GM21367 (cell line): ENCODE data around the gene CSF2.
"Not testable (repeated sequence)": the region's sequence is repeated elsewhere in the genome, so short reads cannot be mapped to it uniquely, and the experiment has no call there.

Source experiments
- ATAC-seq: cut with Tn5 transposase; IDR thresholded peaks from one replicate; pipeline ENCODE4 v1.9.1; 2021; ENCODE audit not compliant: unreplicated experiment

Gene CSF2

GRCh38 chr5:132105688-132106087 is 32.1 kb downstream of the CSF2 start:
- no peak for ATAC-seq

GRCh38 chr5:132108495-132108894 is 34.9 kb downstream of the CSF2 start:
- not testable (repeated sequence) for ATAC-seq

DNA sequence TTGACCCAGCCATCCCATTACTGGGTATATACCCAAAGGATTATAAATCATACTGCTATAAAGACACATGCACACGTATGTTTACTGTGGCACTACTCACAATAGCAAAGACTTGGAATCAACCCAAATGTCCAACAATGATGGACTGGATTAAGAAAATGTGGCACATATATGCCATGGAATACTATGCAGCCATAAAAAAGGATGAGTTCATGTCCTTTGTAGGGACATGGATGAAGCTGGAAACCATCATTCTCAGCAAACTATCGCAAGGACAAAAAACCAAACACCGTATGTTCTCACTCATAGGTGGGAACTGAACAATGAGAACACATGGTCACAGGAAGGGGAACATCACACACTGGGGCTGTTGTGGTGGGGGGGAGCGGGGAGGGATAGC is 35.4 kb downstream of the CSF2 start:
- not testable (repeated sequence) for ATAC-seq

DNA sequence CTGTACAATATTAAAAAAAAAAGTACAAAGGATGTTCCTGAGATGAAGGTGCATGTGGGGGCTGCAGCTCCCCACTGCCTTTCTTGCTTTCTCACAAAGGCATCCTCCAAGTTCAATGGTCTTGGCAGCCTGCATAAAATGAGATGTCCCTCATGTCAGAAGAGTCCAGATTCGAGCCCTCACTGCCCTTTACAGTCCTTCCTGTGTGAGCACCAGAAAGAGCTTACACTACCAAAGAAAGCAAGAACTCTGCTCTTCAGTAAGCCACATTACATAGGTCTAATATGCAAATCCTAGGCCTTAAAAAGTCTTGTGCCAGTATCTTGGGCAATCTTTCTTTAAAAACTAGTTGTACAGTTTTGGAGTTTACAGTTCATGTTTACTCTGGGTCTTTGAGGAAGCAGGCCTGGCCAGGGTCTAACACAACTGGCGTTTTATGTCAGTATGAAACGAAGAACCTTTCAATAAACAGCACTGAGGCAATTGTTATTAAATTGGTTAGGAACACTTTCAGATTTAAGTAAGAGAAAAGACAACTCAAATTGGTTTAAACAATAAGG is 36.0 kb downstream of the CSF2 start:
- no peak for ATAC-seq

- no peak for ATAC-seq
These were observed 36.6 kb downstream of the CSF2 start for GRCh38 chr5:132110195-132110594.

- no peak for ATAC-seq
These were observed 37.3 kb downstream of the CSF2 start for GRCh38 chr5:132110930-132111329.

DNA sequence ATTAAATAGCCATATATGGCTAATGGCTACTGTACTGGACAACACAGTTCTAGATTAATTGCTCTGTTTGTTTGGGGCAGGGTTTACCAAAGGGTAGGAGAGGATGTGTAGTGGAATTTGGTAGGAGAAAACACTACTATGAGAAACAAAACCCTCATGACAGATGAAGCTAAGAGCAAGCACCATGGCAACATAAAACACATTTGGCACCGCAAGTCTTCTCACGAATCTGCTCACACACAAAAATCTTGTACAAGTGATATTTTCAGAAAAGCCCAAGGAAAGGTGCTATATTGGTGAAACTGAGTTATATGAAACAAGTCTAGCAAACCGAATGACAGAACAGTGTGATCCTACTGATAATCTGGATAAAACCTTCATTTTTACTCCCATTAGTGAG is 38.5 kb downstream of the CSF2 start:
- no peak for ATAC-seq

GRCh38 chr5:132114150-132115121 is 40.8 kb downstream of the CSF2 start:
- ATAC-seq: no peak

GRCh38 chr5:132115375-132115774 is 41.8 kb downstream of the CSF2 start:
- ATAC-seq: no peak

DNA sequence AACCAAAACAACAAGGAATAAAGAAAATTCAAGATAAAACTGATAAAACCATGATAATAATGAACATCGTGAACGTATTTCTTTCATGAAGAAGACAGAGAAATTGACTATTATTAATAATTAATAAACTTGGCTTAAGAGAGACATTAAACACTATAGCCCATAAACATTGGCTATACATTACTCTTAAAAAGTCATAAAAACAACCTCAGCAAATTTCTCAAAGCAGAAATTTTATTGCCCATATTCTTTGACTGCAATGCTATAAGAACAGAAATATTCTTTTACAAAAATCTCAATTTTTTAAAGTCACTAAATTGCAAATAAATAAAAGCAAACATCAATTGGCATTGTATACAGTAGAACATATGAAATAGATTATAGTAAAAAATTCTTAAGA is 42.5 kb downstream of the CSF2 start:
- no peak for ATAC-seq

DNA sequence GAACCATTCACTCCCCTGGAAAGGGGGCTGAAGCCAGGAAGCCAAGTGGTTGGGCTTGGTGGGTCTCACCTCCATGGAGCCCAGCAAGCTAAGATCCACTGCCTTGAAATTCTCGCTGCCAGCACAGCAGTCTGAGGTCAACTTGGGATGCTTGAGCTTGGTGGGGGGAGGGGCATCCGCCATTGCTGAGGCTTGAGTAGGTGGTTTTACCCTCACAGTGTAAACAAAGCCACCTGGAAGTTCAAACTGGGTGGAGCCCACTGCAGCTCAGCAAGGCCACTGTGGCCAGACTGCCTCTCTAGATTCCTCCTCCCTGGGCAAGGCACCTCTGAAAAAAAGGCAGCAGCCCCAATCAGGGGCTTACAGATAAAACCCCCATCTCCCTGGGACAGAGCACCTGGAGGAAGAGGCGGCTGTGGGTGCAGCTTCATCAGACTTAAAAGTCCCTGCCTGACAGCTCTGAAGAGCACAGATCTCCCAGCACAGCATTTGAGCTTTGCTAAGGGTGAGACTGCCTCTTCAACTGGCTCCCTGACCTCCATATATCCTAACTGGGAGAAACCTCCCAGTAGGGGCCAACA is 43.4 kb downstream of the CSF2 start:
- ATAC-seq: not testable (repeated sequence)

- ATAC-seq: not testable (repeated sequence)
These were observed 47.1 kb downstream of the CSF2 start for GRCh38 chr5:132120717-132121116.

DNA sequence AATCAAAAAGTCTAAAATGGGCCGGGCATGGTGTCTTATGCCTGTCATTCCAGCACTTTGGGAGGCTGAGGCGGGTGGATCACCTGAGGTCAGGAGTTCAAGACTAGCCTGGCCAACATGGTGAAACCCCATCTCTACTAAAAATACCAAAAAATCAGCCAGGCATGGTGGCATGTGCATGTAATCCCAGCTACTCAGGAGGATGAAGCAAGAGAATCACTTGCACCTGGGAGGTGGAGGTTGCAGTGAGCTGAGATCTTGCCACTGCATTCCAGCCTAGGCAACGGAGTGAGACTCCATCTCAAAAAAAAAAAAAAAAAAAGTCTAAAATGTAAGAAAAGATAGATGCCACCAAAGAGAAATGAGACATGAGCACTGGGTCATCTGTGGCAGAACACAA is 49.4 kb downstream of the CSF2 start:
- not testable (repeated sequence) for ATAC-seq

DNA sequence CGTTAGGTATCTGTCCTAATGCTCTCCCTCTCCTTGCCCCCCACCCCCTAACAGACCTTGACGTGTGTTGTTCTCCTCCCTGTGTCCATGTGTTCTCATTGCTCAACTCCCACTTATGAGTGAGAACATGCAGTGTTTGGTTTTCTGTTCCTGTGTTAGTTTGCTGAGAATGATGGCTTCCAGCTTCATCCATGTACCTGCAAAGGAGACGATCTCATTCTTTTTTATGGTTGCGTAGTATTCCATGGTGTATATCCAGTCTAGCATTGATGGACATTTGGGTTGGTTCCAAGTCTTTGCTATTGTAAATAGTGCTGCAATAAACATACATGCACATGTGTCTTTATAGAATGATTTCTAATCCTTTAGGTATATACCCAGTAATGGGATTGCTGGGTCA is 50.0 kb downstream of the CSF2 start:
- ATAC-seq: not testable (repeated sequence)
